HepG2 (cell line): ENCODE data around the gene SS18L1. TPM values are rescaled to one million over a fixed set of nuclear protein-coding genes. Genes with fewer than 3 reads are reported as not detected.

ENCODE experiments used
- ATAC-seq: fragments of 200-7000 bp; cut with Tn5 transposase; 3 replicates; pipeline ENCODE4 v1.9.1; 2020; ENCODE audit warnings: mild to moderate bottlenecking, moderate library complexity
- BruUV-seq: library from RNA; stranded (reverse); fragments of 400-500 nt; replicated peaks from 2 replicates; lab custom pipeline; 2021; lab: Mats Ljungman, UMichigan
- CTCF ChIA-PET: fragments of 300-600 bp; formaldehyde crosslinking; extraction: SDS; loops from one replicate; lab custom pipeline; 2021; ENCODE audit warnings: low total read pairs, inconsistent platforms, low intra/inter-chr PET ratio; lab: Yijun Ruan, JAX
- POLR2A ChIA-PET: fragments of 350-600 bp; sonication (Branson Sonifier 250); formaldehyde crosslinking; loops from one replicate; lab custom pipeline; 2020; ENCODE audit warnings: antibody characterized with exemption, inconsistent platforms; lab: Yijun Ruan, JAX
- DNase-seq: peaks from one replicate; pipeline ENCODE4 v3.0.0-alpha.2; 2015; ENCODE audit warnings: low spot score
- FAIRE-seq: peaks from 3 replicates; lab custom pipeline; 2011; peaks lifted over from hg19 to GRCh38; lab: Jason Lieb, UNC
- H2AFZ ChIP-seq: one replicate; pipeline ENCODE4 v1.6.1; 2011; ENCODE audit warnings: low read length, inconsistent platforms
- H3K27ac ChIP-seq: fragments of 300-600 bp; 3 replicates; pipeline ENCODE4 v1.8.0; 2011; ENCODE audit warnings: mixed run types, mild to moderate bottlenecking, mixed read lengths, low read length, inconsistent platforms; ENCODE audit not compliant: insufficient read depth; ENCODE audit errors: extremely low read length
- H3K27me3 ChIP-seq, 2 experiments: fragments of 200-600 bp in 1 of 2; 2 replicates in 1 of 2; 3 replicates in 1 of 2; pipeline versions ENCODE4 v1.6.0 to v1.8.0; 2011; ENCODE audit warnings: low read length in 2 of 2, mild to moderate bottlenecking in 2 of 2, moderate library complexity in 2 of 2, inconsistent platforms in 1 of 2; ENCODE audit not compliant: insufficient read depth in 2 of 2, control insufficient read depth in 1 of 2
- H3K36me3 ChIP-seq, 2 experiments: fragments of 200-600 bp in 1 of 2; replicated peaks in 1 of 2; 2 replicates in 1 of 2; 3 replicates in 1 of 2; pipeline versions ENCODE4 v1.5.1 to v1.8.0; 2011; ENCODE audit warnings: low read length in 2 of 2, inconsistent platforms in 1 of 2; ENCODE audit not compliant: insufficient read depth in 2 of 2, control insufficient read depth in 1 of 2
- H3K4me1 ChIP-seq: 2 replicates; pipeline ENCODE4 v1.5.1; 2012; ENCODE audit warnings: low read length, inconsistent platforms; ENCODE audit not compliant: insufficient read depth
- H3K4me2 ChIP-seq: 2 replicates; pipeline ENCODE4 v1.6.0; 2011; ENCODE audit warnings: low read depth, low read length, inconsistent platforms
- H3K4me3 ChIP-seq, 3 experiments: fragments of 200-600 bp in 1 of 3; sonication (generic), shearing (Covaris generic) in 1 of 3; replicated peaks in 1 of 3; 2 replicates each; pipeline ENCODE4 v1.5.1; 2011 to 2016; ENCODE audit warnings: low read length in 3 of 3, inconsistent platforms in 2 of 3, low read depth in 2 of 3, mild to moderate bottlenecking in 2 of 3, control low read depth in 1 of 3, mixed read lengths in 1 of 3; ENCODE audit not compliant: insufficient read depth in 1 of 3
- H3K79me2 ChIP-seq: one replicate; pipeline ENCODE4 v1.6.1; 2011; ENCODE audit warnings: low read length, inconsistent platforms; ENCODE audit not compliant: insufficient read depth
- H3K9ac ChIP-seq: 2 replicates; pipeline ENCODE4 v1.6.0; 2011; ENCODE audit warnings: mild to moderate bottlenecking, low read depth, low read length, inconsistent platforms; ENCODE audit not compliant: insufficient read depth
- H3K9me3 ChIP-seq: 2 replicates; pipeline ENCODE4 v1.5.1; 2012; ENCODE audit warnings: mild to moderate bottlenecking, low read length
- H4K20me1 ChIP-seq: 2 replicates; pipeline ENCODE4 v1.6.0; 2011; ENCODE audit warnings: inconsistent platforms, mild to moderate bottlenecking, low read length, moderate library complexity; ENCODE audit not compliant: insufficient read depth
- ATRX ChIP-seq: sonication (generic); formaldehyde crosslinking; IDR thresholded peaks from 2 replicates; pipeline ENCODE4 v1.4.0; 2020; ENCODE audit warnings: missing genetic modification reagents, borderline replicate concordance
- CEBPB ChIP-seq: IDR thresholded peaks from 2 replicates; pipeline ENCODE4 v1.6.1; 2011; ENCODE audit warnings: low read depth, low read length, improper control_type of control experiment, borderline replicate concordance
- CHD4 ChIP-seq: fragments of 200-600 bp; sonication (generic); IDR thresholded peaks from 2 replicates; pipeline ENCODE4 v1.7.0; 2017; ENCODE audit warnings: mild to moderate bottlenecking, low read length, borderline replicate concordance
- NCOA2 ChIP-seq: sonication (generic); formaldehyde crosslinking; IDR thresholded peaks from 2 replicates; pipeline ENCODE4 v1.8.0; 2022; ENCODE audit warnings: inconsistent platforms
- NR2F1 ChIP-seq, 2 experiments: fragments of 450-650 bp in 1 of 2; formaldehyde crosslinking in 1 of 2; IDR thresholded peaks; 2 replicates each; pipeline versions ENCODE4 v1.5.0 to v1.6.1; 2016 to 2020; ENCODE audit warnings: mild to moderate bottlenecking in 1 of 2, missing compliant biosample characterization in 1 of 2, missing genetic modification reagents in 1 of 2, moderate library complexity in 1 of 2
- NR3C1 ChIP-seq: sonication (generic); formaldehyde crosslinking; IDR thresholded peaks from 2 replicates; pipeline ENCODE4 v1.4.0; 2020; ENCODE audit warnings: missing genetic modification reagents
- SMAD3 ChIP-seq: sonication (generic); formaldehyde crosslinking; IDR thresholded peaks from 2 replicates; pipeline ENCODE4 v1.4.0; 2020; ENCODE audit warnings: missing genetic modification reagents
- TSC22D2 ChIP-seq: sonication (generic); formaldehyde crosslinking; IDR thresholded peaks from 2 replicates; pipeline ENCODE4 v1.5.1; 2020; ENCODE audit warnings: missing genetic modification reagents, mild to moderate bottlenecking, borderline replicate concordance
- WIZ ChIP-seq: sonication (generic); formaldehyde crosslinking; IDR thresholded peaks from 2 replicates; pipeline ENCODE4 v1.5.1; 2020; ENCODE audit warnings: mild to moderate bottlenecking, missing genetic modification reagents
- YEATS2 ChIP-seq: sonication (generic); formaldehyde crosslinking; IDR thresholded peaks from 2 replicates; pipeline ENCODE4 v1.4.0; 2020; ENCODE audit warnings: missing genetic modification reagents, borderline replicate concordance
- ZNF124 ChIP-seq: sonication (generic); formaldehyde crosslinking; IDR thresholded peaks from 2 replicates; pipeline ENCODE4 v1.4.0; 2020; ENCODE audit warnings: missing genetic modification reagents
- ZNF20 ChIP-seq: sonication (generic); formaldehyde crosslinking; IDR thresholded peaks from 2 replicates; pipeline ENCODE4 v1.4.0; 2020; ENCODE audit warnings: mild to moderate bottlenecking, moderate library complexity, missing genetic modification reagents
- ZNF251 ChIP-seq: sonication (generic); formaldehyde crosslinking; IDR thresholded peaks from 2 replicates; pipeline ENCODE4 v1.9.0; 2021; ENCODE audit warnings: mild to moderate bottlenecking, missing genetic modification reagents
- ZNF430 ChIP-seq: sonication (generic); formaldehyde crosslinking; IDR thresholded peaks from 2 replicates; pipeline ENCODE4 v1.9.0; 2021; ENCODE audit warnings: mild to moderate bottlenecking, missing genetic modification reagents
- ZNF605 ChIP-seq: sonication (generic); formaldehyde crosslinking; IDR thresholded peaks from 2 replicates; pipeline ENCODE4 v1.8.0; 2022; ENCODE audit warnings: mild to moderate bottlenecking, missing genetic modification reagents
- ZNF619 ChIP-seq: sonication (generic); formaldehyde crosslinking; IDR thresholded peaks from 2 replicates; pipeline ENCODE4 v1.4.0; 2020; ENCODE audit warnings: mild to moderate bottlenecking, missing genetic modification reagents
- ZNF788 ChIP-seq: sonication (generic); formaldehyde crosslinking; IDR thresholded peaks from 2 replicates; pipeline ENCODE4 v1.5.0; 2020; ENCODE audit warnings: mild to moderate bottlenecking, missing genetic modification reagents, borderline replicate concordance
- WGBS: methylation state at CpG from one replicate; pipeline ENCODE4 v1.1.6; 2017; ENCODE audit warnings: low lambda C conversion rate; 5-methylcytosine and 5-hydroxymethylcytosine counted together
- in situ Hi-C: cut with HindIII; loops from 2 replicates; pipeline ENCODE4 v1.10.0; 2017; ENCODE audit warnings: low pct_unique_long_range_greater_than_20kb; ENCODE audit not compliant: extremely low pct_ligation_motif_present
- intact Hi-C: fragments of 100-400 bp; cut with micrococcal nuclease; formaldehyde crosslinking; loops from one replicate; pipeline ENCODE4 v1.10.0; 2022; ENCODE audit not compliant: unreplicated experiment
- polyA plus RNA-seq, 8 experiments: library from polyadenylated mRNA; depleted of rRNA in 3 of 8; stranded (reverse) in 7 of 8; unstranded in 1 of 8; fragments of >200 nt; fragmentation: Illumina TruSeq in 4 of 8; extraction: Trizol in 4 of 8; gene quantifications; 2 replicates each; pipeline versions ENCODE4 v1.2.1 to v1.2.3, GENCODE V29; 2011 to 2016; ENCODE audit warnings: low read depth in 4 of 8, missing spikeins in 1 of 8, mixed read lengths in 1 of 8; ENCODE audit not compliant: insufficient read depth in 1 of 8
- total RNA-seq, 5 experiments: library from RNA; depleted of rRNA; stranded (reverse); fragments of >200 nt; fragmentation: Illumina TruSeq; extraction: Trizol; gene quantifications; 2 replicates each; pipeline ENCODE4 v1.2.3, GENCODE V29; 2016; ENCODE audit warnings: low read depth in 1 of 5
- TF ChIP-seq, protein P1 (sequence below): sonication (generic); formaldehyde crosslinking; IDR thresholded peaks from 2 replicates; pipeline ENCODE4 v1.9.0; 2022; ENCODE audit warnings: missing genetic modification reagents, mild to moderate bottlenecking, borderline replicate concordance
- TF ChIP-seq, protein P2 (sequence below): sonication (generic); formaldehyde crosslinking; IDR thresholded peaks from 2 replicates; pipeline ENCODE4 v1.4.0; 2020; ENCODE audit warnings: mild to moderate bottlenecking, missing genetic modification reagents
- TF ChIP-seq, protein P3 (sequence below): sonication (generic); formaldehyde crosslinking; IDR thresholded peaks from 2 replicates; pipeline ENCODE4 v1.4.0; 2020; ENCODE audit warnings: missing genetic modification reagents
- TF ChIP-seq, protein P4 (sequence below): sonication (generic); formaldehyde crosslinking; IDR thresholded peaks from 2 replicates; pipeline ENCODE4 v1.5.0; 2020; ENCODE audit warnings: missing genetic modification reagents

Gene SS18L1
- total and polyA plus RNA-seq, 2 of the 13 experiments (the other 11 are each of a cell fraction or from before 2014, with no cell fraction given), result 17.8 to 27.6 TPM

DNA sequence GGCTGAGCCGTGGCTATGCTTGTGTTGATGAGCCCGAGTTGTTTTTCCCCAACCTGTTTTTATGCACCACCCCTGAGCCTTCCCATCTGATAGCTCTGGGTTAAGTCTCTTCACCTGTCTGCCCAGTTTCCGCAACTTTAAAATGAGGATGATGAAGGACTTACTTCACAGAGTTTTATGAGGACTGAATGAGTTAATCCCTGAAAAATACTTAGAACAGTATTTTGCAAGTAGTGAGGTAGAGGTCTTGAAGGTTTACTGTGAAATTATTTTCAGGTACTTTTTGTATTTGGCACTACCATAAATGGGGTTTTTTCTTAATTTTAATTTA lies 42.5 kb downstream of the SS18L1 start:
- Histone ChIP-seq H3K79me2 (peaks cover 57% of the 10 kb centered on the region), H4K20me1 (no peaks in the 10 kb centered on the region), H3K4me3 (peak overlapping the region in 2 of 3 experiments; percentile 5 to 15; a peak in 2 of 6 replicates), H3K27me3 (no peaks in the 10 kb centered on the region; a peak in 1 of 5 replicates), H3K27ac (peak overlapping the region; percentile 57), H3K4me1 (peaks cover 48% of the 10 kb centered on the region), H3K9ac (peak overlapping the region; percentile 30), H3K36me3 (peaks cover 9 to 20% of the 10 kb centered on the region in 2 experiments), H2AFZ (no peak overlapping the region), H3K9me3 (no peaks in the 10 kb centered on the region), H3K4me2 (peak overlapping the region; percentile 61)
- ChIA-PET CTCF (no interaction called here), POLR2A (no interaction called here)
- in situ Hi-C loops (no loop called here), intact Hi-C loops (no loop called here)
- BruUV-seq, result no TSS peak
- no peak for ATAC-seq
- WGBS, result 66% methylated on average over 3 of the region's 3 CpGs
- no peak for FAIRE-seq
- DNase-seq, result no peak
- TF ChIP-seq NR2F1 (CRISPR knock-in tag; IDR thresholded peaks at IDR 0.05), result no peak
- no peak for TF ChIP-seq CHD4
- TF ChIP-seq, protein P1, sequence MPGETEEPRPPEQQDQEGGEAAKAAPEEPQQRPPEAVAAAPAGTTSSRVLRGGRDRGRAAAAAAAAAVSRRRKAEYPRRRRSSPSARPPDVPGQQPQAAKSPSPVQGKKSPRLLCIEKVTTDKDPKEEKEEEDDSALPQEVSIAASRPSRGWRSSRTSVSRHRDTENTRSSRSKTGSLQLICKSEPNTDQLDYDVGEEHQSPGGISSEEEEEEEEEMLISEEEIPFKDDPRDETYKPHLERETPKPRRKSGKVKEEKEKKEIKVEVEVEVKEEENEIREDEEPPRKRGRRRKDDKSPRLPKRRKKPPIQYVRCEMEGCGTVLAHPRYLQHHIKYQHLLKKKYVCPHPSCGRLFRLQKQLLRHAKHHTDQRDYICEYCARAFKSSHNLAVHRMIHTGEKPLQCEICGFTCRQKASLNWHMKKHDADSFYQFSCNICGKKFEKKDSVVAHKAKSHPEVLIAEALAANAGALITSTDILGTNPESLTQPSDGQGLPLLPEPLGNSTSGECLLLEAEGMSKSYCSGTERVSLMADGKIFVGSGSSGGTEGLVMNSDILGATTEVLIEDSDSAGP (CRISPR knock-in tag), result peak; percentile 59; the same call in 1 of the 2 replicates
- TF ChIP-seq, protein P2, sequence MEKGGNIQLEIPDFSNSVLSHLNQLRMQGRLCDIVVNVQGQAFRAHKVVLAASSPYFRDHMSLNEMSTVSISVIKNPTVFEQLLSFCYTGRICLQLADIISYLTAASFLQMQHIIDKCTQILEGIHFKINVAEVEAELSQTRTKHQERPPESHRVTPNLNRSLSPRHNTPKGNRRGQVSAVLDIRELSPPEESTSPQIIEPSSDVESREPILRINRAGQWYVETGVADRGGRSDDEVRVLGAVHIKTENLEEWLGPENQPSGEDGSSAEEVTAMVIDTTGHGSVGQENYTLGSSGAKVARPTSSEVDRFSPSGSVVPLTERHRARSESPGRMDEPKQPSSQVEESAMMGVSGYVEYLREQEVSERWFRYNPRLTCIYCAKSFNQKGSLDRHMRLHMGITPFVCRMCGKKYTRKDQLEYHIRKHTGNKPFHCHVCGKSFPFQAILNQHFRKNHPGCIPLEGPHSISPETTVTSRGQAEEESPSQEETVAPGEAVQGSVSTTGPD (CRISPR knock-in tag), result no peak; the same call in 1 of the 2 replicates
- no peak for TF ChIP-seq SMAD3 (CRISPR knock-in tag)
- TF ChIP-seq NR3C1 (CRISPR knock-in tag), result no peak
- 0 out of 2 replicates have a peak, but pooled peaks have one; percentile 8 for TF ChIP-seq ZNF605 (CRISPR knock-in tag)
- TF ChIP-seq YEATS2 (CRISPR knock-in tag), result no peak
- 0 out of 2 replicates have a peak, but pooled peaks have one; percentile 3 for TF ChIP-seq ZNF124
- TF ChIP-seq TSC22D2, result no peak
- 0 out of 2 replicates have a peak, but pooled peaks have one; percentile 0 for TF ChIP-seq ZNF619 (CRISPR knock-in tag)
- TF ChIP-seq ZNF430 (CRISPR knock-in tag), result no peak
- TF ChIP-seq ZNF788 (CRISPR knock-in tag), result no peak
- TF ChIP-seq, protein P3, sequence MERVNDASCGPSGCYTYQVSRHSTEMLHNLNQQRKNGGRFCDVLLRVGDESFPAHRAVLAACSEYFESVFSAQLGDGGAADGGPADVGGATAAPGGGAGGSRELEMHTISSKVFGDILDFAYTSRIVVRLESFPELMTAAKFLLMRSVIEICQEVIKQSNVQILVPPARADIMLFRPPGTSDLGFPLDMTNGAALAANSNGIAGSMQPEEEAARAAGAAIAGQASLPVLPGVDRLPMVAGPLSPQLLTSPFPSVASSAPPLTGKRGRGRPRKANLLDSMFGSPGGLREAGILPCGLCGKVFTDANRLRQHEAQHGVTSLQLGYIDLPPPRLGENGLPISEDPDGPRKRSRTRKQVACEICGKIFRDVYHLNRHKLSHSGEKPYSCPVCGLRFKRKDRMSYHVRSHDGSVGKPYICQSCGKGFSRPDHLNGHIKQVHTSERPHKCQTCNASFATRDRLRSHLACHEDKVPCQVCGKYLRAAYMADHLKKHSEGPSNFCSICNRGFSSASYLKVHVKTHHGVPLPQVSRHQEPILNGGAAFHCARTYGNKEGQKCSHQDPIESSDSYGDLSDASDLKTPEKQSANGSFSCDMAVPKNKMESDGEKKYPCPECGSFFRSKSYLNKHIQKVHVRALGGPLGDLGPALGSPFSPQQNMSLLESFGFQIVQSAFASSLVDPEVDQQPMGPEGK, result no peak
- no peak for TF ChIP-seq NCOA2
- no peak for TF ChIP-seq WIZ (CRISPR knock-in tag)
- TF ChIP-seq CEBPB, result no peak
- no peak for TF ChIP-seq ZNF20 (CRISPR knock-in tag)
- no peak for TF ChIP-seq ZNF251 (CRISPR knock-in tag)
- TF ChIP-seq, protein P4, sequence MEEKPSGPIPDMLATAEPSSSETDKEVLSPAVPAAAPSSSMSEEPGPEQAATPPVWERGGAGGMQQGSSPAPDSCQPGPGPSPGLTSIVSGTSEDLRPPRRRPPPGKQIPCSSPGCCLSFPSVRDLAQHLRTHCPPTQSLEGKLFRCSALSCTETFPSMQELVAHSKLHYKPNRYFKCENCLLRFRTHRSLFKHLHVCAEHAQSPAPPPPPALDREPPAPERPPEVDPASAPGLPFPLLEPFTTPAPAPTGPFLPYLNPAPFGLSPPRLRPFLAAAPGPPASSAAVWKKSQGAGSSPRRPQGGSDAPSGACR, result peak; percentile 31; the same call in 1 of the 2 replicates
- TF ChIP-seq ATRX (CRISPR knock-in tag), result no peak
